NOMO-1 (cell line): Measurements from ENCODE around the gene PHF11.

ENCODE experiments used
- DNase-seq, 2 experiments: peaks; one replicate each; lab custom pipeline; 2025; ENCODE audit not compliant: unreplicated experiment in 2 of 2; lab: John Stamatoyannopoulos, UW

PHF11 gene

GRCh38 chr13:49497272-49497671 is 1.5 kb downstream of the PHF11 start:
- no peak for DNase-seq

GRCh38 chr13:49498206-49498605 is 2.5 kb downstream of the PHF11 start:
- no peak for DNase-seq

- DNase-seq: no peak
These were observed 4.3 kb downstream of the PHF11 start for GRCh38 chr13:49499889-49500660.

GRCh38 chr13:49502954-49503353 is 7.2 kb downstream of the PHF11 start:
- DNase-seq: no peak

- no peak for DNase-seq
These were observed 8.2 kb downstream of the PHF11 start for GRCh38 chr13:49503951-49504350.

- no peak for DNase-seq
These were observed 16.8 kb downstream of the PHF11 start for GRCh38 chr13:49512578-49512977.

- DNase-seq: no peak
These were observed 20.7 kb downstream of the PHF11 start for GRCh38 chr13:49516467-49516866.

GRCh38 chr13:49517461-49517860 is 21.7 kb downstream of the PHF11 start:
- no peak for DNase-seq

- no peak for DNase-seq
These were observed 25.5 kb downstream of the PHF11 start for GRCh38 chr13:49521224-49521623.

GRCh38 chr13:49524740-49525501 is 29.2 kb downstream of the PHF11 start:
- no peak for DNase-seq

- peak in 1 of 2 experiments; percentile 15 for DNase-seq
These were observed 31.4 kb downstream of the PHF11 start for GRCh38 chr13:49527123-49527522.

- DNase-seq: peak in 1 of 2 experiments; percentile 55
These were observed 32.4 kb downstream of the PHF11 start for GRCh38 chr13:49528161-49528560.

GRCh38 chr13:49530457-49530856 is 34.7 kb downstream of the PHF11 start:
- DNase-seq: peak; percentile 91 to 94

GRCh38 chr13:49532593-49532992 is 36.8 kb downstream of the PHF11 start:
- no peak for DNase-seq

- DNase-seq: no peak
These were observed 37.3 kb downstream of the PHF11 start for GRCh38 chr13:49533011-49533410.

GRCh38 chr13:49533591-49534269 is 38.0 kb downstream of the PHF11 start:
- peak; percentile 21 to 70 for DNase-seq

- DNase-seq: peak in 1 of 2 experiments; percentile 10
These were observed 40.6 kb downstream of the PHF11 start for GRCh38 chr13:49536144-49536873.

- DNase-seq: no peak
These were observed 42.7 kb downstream of the PHF11 start for GRCh38 chr13:49538404-49538803.

- DNase-seq: no peak
These were observed 43.6 kb downstream of the PHF11 start for GRCh38 chr13:49539313-49539712.

GRCh38 chr13:49539746-49540145 is 44.0 kb downstream of the PHF11 start:
- DNase-seq: no peak

GRCh38 chr13:49540552-49540951 is 44.8 kb downstream of the PHF11 start:
- DNase-seq: peak in 1 of 2 experiments; percentile 28
